A549 (cell line): Measurements from ENCODE around the gene DYRK3. TPM values are rescaled to one million over a fixed set of nuclear protein-coding genes. Genes with fewer than 3 reads are reported as not detected.

ENCODE experiments used
- ATAC-seq, 2 experiments: fragments of 200-7000 bp in 1 of 2; fragments of >200 bp in 1 of 2; cut with Nextera tagmentation in 1 of 2; cut with Tn5 transposase in 1 of 2; 3 replicates each; pipeline versions ENCODE4 v1.8.0 to v1.9.1; 2018 to 2020; ENCODE audit warnings: mild to moderate bottlenecking in 1 of 2, moderate library complexity in 1 of 2
- CTCF ChIA-PET: fragments of 300-600 bp; sonication (Branson Sonifier 250); formaldehyde crosslinking; extraction: SDS; loops from one replicate; lab custom pipeline; 2021; ENCODE audit warnings: antibody characterized with exemption, inconsistent platforms; lab: Yijun Ruan, JAX
- POLR2A ChIA-PET: fragments of 350-600 bp; formaldehyde crosslinking; extraction: SDS; loops from one replicate; lab custom pipeline; 2021; ENCODE audit warnings: antibody characterized with exemption, inconsistent platforms; lab: Yijun Ruan, JAX
- DNase-seq, 2 experiments: peaks; one replicate each; pipeline versions ENCODE4 v3.0.0 to v3.0.0-alpha.2; 2011 to 2016; ENCODE audit warnings: low read depth in 1 of 2, low spot score in 1 of 2
- FAIRE-seq: peaks from 2 replicates; lab custom pipeline; 2011; peaks lifted over from hg19 to GRCh38; lab: Jason Lieb, UNC
- H3K27ac ChIP-seq, 2 experiments: fragments of >200 bp; sonication (Bioruptor Twin); formaldehyde crosslinking; 3 replicates each; pipeline ENCODE4 v1.5.1; 2016 to 2017
- H3K4me1 ChIP-seq: fragments of >200 bp; sonication (Bioruptor Twin); formaldehyde crosslinking; 3 replicates; pipeline ENCODE4 v1.6.1; 2016
- H3K4me2 ChIP-seq: fragments of >200 bp; sonication (Bioruptor Twin); formaldehyde crosslinking; 3 replicates; pipeline ENCODE4 v1.6.1; 2016
- H3K4me3 ChIP-seq: fragments of >200 bp; sonication (Bioruptor Twin); formaldehyde crosslinking; 3 replicates; pipeline ENCODE4 v1.5.1; 2016
- H3K9me3 ChIP-seq: fragments of >200 bp; sonication (Bioruptor Twin); formaldehyde crosslinking; 3 replicates; pipeline ENCODE4 v1.6.1; 2016
- BCL3 ChIP-seq: fragments of >200 bp; sonication (Bioruptor Twin); formaldehyde crosslinking; IDR thresholded peaks from 3 replicates; pipeline ENCODE4 v1.6.1; 2016
- ELK1 ChIP-seq: fragments of 150-350 bp; IDR thresholded peaks from 2 replicates; pipeline ENCODE4 v1.6.1; 2014; ENCODE audit warnings: low read depth, mild to moderate bottlenecking, low read length
- FOXS1 ChIP-seq: fragments of 250-450 bp; sonication (Bioruptor Pico); IDR thresholded peaks from 2 replicates; pipeline ENCODE4 v1.5.0; 2020; ENCODE audit warnings: mild to moderate bottlenecking, moderate library complexity
- HDAC2 ChIP-seq: fragments of 200-600 bp; sonication (generic); IDR thresholded peaks from 2 replicates; pipeline ENCODE4 v1.6.1; 2016
- HOXB5 ChIP-seq: fragments of 250-450 bp; sonication (Bioruptor Pico); IDR thresholded peaks from 2 replicates; pipeline ENCODE4 v1.5.0; 2020; ENCODE audit warnings: mild to moderate bottlenecking, moderate library complexity
- JUN ChIP-seq, 2 experiments: fragments of >200 bp; sonication (Bioruptor Twin); formaldehyde crosslinking; IDR thresholded peaks; 2 replicates in 1 of 2; 3 replicates in 1 of 2; pipeline ENCODE4 v1.6.1; 2016 to 2017
- KDM5A ChIP-seq: fragments of 200-600 bp; sonication (generic); IDR thresholded peaks from 2 replicates; pipeline ENCODE4 v1.6.1; 2016; ENCODE audit warnings: antibody characterized with exemption, mild to moderate bottlenecking
- MYC ChIP-seq: IDR thresholded peaks from 2 replicates; pipeline ENCODE4 v1.6.1; 2012; ENCODE audit warnings: mild to moderate bottlenecking, inconsistent platforms, low read length, improper control_type of control experiment, borderline replicate concordance
- NPAS2 ChIP-seq: fragments of 250-450 bp; sonication (Bioruptor Pico); IDR thresholded peaks from 2 replicates; pipeline ENCODE4 v1.8.0; 2022; ENCODE audit warnings: mild to moderate bottlenecking, moderate library complexity, borderline replicate concordance
- RAD21 ChIP-seq, 2 experiments: fragments of >200 bp in 1 of 2; sonication (Bioruptor Twin) in 1 of 2; formaldehyde crosslinking in 1 of 2; IDR thresholded peaks in 1 of 2; conservative IDR thresholded peaks in 1 of 2; 2 replicates in 1 of 2; 3 replicates in 1 of 2; pipeline ENCODE4 v1.6.1; 2012 to 2018; ENCODE audit warnings: inconsistent platforms in 1 of 2
- RARB ChIP-seq: fragments of 250-450 bp; sonication (Bioruptor Pico); IDR thresholded peaks from 2 replicates; pipeline ENCODE4 v1.8.0; 2021; ENCODE audit warnings: mild to moderate bottlenecking, moderate library complexity
- RFX5 ChIP-seq: fragments of 450-650 bp; IDR thresholded peaks from 2 replicates; pipeline ENCODE4 v1.7.1; 2014; ENCODE audit warnings: antibody characterized with exemption, mild to moderate bottlenecking, moderate library complexity
- ZNF302 ChIP-seq: fragments of 250-450 bp; sonication (Bioruptor Pico); IDR thresholded peaks from 2 replicates; pipeline ENCODE4 v1.9.0; 2021; ENCODE audit warnings: inconsistent platforms, mild to moderate bottlenecking, moderate library complexity
- ZSCAN20 ChIP-seq: fragments of 250-450 bp; sonication (Bioruptor Pico); IDR thresholded peaks from 2 replicates; pipeline ENCODE4 v1.8.0; 2022; ENCODE audit warnings: mild to moderate bottlenecking, moderate library complexity
- WGBS: methylation state at CpG from one replicate; pipeline ENCODE4 v1.1.6; 2017; ENCODE audit errors: missing lambda C conversion rate; 5-methylcytosine and 5-hydroxymethylcytosine counted together
- polyA plus RNA-seq, 4 experiments: library from polyadenylated mRNA; depleted of rRNA in 3 of 4; stranded (reverse); fragments of >200 nt; fragmentation: RNase III in 1 of 4; extraction: RNeasy Plus Mini Kit Qiagen cat#74134 plus additional on column Dnase treatment in 1 of 4; gene quantifications; 2 replicates in 3 of 4; 3 replicates in 1 of 4; pipeline ENCODE4 v1.2.3, GENCODE V29; 2011 to 2017

DYRK3 gene
- polyA plus RNA-seq, 2 of the 4 experiments (the other 2 are of a cell fraction): 7.3 to 8.7 TPM

GRCh38 chr1:206651014-206651413, 15.7 kb downstream of the DYRK3 start:
- ATAC-seq: no peak
- ChIA-PET POLR2A (no interaction called here), CTCF (interaction anchor here (5.0 to 19.9 kb wide), 2 partner anchors 13 to 18 kb away, joined by 51 to 452 read pairs; partner anchors contain the start of gene DYRK3)
- no peaks in the 10 kb centered on the region for H3K9me3 ChIP-seq
- FAIRE-seq: no peak
- H3K4me2 ChIP-seq: no peak overlapping the region
- H3K4me1 ChIP-seq: no peaks in the 10 kb centered on the region
- 97% methylated on average over 3 of the region's 3 CpGs for WGBS
- no peak overlapping the region for H3K27ac ChIP-seq
- TF ChIP-seq FOXS1 (CRISPR knock-in tag) (no peak), NPAS2 (CRISPR knock-in tag) (no peak), HDAC2 (no peak), RFX5 (no peak), KDM5A (no peak)
- no peak overlapping the region for H3K4me3 ChIP-seq
- DNase-seq: no peak

DNA sequence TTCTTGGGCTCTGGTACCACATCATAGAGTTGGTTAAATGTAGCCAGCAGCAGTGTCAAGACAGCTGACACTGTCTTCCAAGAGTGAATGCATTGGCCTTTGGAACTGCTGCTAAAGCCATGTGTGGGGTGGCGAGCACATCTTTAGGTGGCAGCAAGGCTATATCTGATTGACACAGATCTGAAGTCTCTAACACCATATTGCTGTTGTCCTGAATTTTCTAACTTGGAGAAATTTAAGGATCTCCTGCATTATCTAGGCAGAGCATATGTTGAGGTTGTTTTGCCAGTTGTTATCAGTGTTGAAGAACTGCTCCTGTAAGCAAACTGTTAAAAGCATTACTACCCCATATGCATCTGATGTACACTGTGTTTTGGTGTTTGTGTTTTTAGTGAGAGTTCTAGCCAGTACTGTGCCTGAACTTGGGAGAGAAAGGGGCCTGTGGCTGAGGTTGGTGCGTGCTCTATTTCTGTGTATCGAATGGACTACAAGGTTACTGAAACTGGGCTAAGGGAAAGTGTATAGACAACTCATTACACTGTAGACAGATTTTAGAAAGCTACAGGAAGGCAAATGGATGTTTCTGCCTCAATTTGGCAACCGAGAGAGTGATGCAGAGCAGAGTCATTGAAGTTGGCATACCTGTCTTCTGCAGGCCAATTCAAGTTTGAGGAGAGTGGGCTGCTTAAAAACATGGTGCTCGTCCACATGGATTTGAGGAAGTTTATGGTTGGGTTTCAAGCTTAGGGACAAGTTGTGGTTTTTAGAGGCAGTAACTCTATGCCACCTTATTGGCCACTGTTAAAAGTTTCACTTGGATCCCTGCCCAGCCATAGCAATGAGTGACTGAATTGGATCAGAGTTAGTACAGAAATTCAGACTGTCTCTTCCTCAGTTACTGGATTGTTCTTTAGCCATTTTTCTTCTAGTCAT, 16.9 kb downstream of the DYRK3 start:
- no peak for TF ChIP-seq ELK1
- no peak for TF ChIP-seq RAD21 (conservative IDR thresholded peaks at IDR 0.05 in 1 of 2, IDR thresholded peaks at IDR 0.05 in 1 of 2)
- Histone ChIP-seq H3K4me1 (no peaks in the 10 kb centered on the region), H3K9me3 (no peaks in the 10 kb centered on the region), H3K27ac (no peak overlapping the region), H3K4me2 (no peak overlapping the region), H3K4me3 (no peak overlapping the region)
- no peak for FAIRE-seq
- no peak for ATAC-seq
- POLR2A ChIA-PET: no interaction called here
- CTCF ChIA-PET: interaction anchor here (1.8 to 19.9 kb wide), 5 partner anchors 12 to 40 kb away, joined by 4 to 452 read pairs (median 51); partner anchors contain the start of genes DYRK3 and EIF2D
- 95% methylated on average over 5 of the region's 5 CpGs for WGBS
- no peak for DNase-seq

- Histone ChIP-seq H3K4me1 (no peaks in the 10 kb centered on the region), H3K9me3 (no peaks in the 10 kb centered on the region), H3K4me2 (no peak overlapping the region), H3K4me3 (no peak overlapping the region), H3K27ac (no peak overlapping the region)
- WGBS: 95% methylated on average over 7 of the region's 7 CpGs
- DNase-seq: no peak
- ChIA-PET CTCF (interaction anchor here (0.6 to 19.9 kb wide), 7 partner anchors 9 to 177 kb away, joined by 3 to 452 read pairs (median 4); partner anchors contain the start of genes DYRK3 and EIF2D), POLR2A (no interaction called here)
- TF ChIP-seq JUN (IDR thresholded peaks at IDR 0.05): no peak
- TF ChIP-seq NPAS2 (CRISPR knock-in tag): no peak
- TF ChIP-seq ZNF302 (CRISPR knock-in tag): no peak
- no peak for TF ChIP-seq BCL3
- no peak for TF ChIP-seq HOXB5 (CRISPR knock-in tag)
- TF ChIP-seq RARB (CRISPR knock-in tag): no peak
- no peak for TF ChIP-seq ZSCAN20
- no peak for TF ChIP-seq KDM5A
- no peak for TF ChIP-seq MYC
- TF ChIP-seq ELK1: no peak
- no peak for FAIRE-seq
- no peak for ATAC-seq
Observed at GRCh38 chr1:206653715-206654459, 18.6 kb downstream of the DYRK3 start.
